ENCODE data around the gene SLC22A16. TPM values are rescaled to one million over a fixed set of nuclear protein-coding genes. Genes with fewer than 3 reads are reported as not detected.
A peak's percentile ranks its signal among the peaks of the same experiment; 100 is the strongest.

The SLC22A16 gene
- total RNA-seq, 1 donor: not detected

DNA sequence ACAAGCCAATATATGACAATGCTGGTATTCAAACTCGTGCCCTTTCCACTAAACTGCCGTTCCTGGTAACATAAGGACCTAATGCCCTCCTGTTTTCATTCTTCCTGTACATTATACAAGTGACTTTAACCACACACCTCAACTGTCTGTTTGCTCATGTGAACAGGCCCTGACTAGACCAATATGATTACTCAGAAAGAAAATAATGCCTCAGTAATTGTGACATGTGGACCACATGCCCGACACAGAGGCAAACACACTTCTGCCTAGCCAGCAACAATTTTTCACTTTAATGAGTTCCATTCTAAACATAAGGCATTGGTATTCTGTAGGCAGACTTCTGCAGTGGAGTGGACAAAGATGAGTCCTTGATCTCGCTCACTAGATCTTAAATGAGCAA lies 30.0 kb downstream of the SLC22A16 start:
- Histone ChIP-seq H3K27me3 (ENCODE audit: insufficient read depth, low read length) (no peaks in the 10 kb centered on the region), H3K4me3 (ENCODE audit: low read length) (no peak overlapping the region), H3K9me3 (ENCODE audit: low read depth, low read length) (no peaks in the 10 kb centered on the region), H3K4me1 (ENCODE audit: insufficient read depth, low read length) (peaks cover 27% of the 10 kb centered on the region)

DNA sequence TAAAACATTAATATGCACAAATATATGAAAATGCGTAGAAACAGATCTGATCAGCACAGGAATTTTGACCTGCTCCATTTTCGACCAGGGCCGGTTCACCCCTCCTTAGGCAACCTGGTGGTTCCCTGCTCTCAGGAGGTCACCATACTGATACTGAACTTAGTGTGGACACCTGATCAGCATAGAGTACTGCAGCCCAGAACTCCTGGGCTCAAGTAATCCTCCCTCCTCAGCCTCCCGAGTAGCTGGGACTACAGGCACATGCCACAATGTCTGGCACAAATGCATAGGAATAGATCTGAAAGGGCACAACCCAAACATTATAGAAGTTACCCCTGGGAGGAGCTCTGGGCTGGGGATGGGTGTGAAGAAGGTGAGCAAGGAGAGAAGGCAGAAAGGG lies 36.4 kb downstream of the SLC22A16 start:
- no peaks in the 10 kb centered on the region for H3K27me3 ChIP-seq (ENCODE audit: insufficient read depth, low read length)
- H3K9me3 ChIP-seq (ENCODE audit: low read depth, low read length): no peaks in the 10 kb centered on the region
- H3K4me3 ChIP-seq (ENCODE audit: low read length): no peak overlapping the region

DNA sequence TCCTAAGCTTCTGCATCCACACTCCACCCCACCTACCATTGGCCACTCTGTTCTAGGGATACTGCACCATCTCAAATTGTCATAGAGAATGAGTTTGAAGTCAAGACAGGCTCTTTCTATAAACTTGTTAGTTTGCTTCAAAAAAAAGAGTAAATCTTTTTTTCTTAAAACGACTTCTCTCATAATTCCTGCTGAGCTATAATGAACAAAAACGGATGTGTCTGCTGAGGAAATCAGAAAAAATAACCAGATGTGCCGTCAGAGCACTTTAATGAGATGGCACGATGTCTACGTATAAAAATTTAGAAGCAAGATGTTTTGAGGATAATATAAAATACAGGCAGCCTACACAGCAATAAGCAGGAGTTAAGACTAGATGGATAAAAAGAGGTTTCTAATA lies 37.1 kb downstream of the SLC22A16 start:
- H3K4me1 ChIP-seq (ENCODE audit: insufficient read depth, low read length): no peaks in the 10 kb centered on the region
- no peaks in the 10 kb centered on the region for H3K9me3 ChIP-seq (ENCODE audit: low read depth, low read length)
- no peaks in the 10 kb centered on the region for H3K27me3 ChIP-seq (ENCODE audit: insufficient read depth, low read length)
- H3K4me3 ChIP-seq (ENCODE audit: low read length): no peak overlapping the region

More for the DNA sequence above, 36.4 kb downstream of the SLC22A16 start:
- H3K4me1 ChIP-seq (ENCODE audit: insufficient read depth, low read length): peaks cover 6% of the 10 kb centered on the region

DNA sequence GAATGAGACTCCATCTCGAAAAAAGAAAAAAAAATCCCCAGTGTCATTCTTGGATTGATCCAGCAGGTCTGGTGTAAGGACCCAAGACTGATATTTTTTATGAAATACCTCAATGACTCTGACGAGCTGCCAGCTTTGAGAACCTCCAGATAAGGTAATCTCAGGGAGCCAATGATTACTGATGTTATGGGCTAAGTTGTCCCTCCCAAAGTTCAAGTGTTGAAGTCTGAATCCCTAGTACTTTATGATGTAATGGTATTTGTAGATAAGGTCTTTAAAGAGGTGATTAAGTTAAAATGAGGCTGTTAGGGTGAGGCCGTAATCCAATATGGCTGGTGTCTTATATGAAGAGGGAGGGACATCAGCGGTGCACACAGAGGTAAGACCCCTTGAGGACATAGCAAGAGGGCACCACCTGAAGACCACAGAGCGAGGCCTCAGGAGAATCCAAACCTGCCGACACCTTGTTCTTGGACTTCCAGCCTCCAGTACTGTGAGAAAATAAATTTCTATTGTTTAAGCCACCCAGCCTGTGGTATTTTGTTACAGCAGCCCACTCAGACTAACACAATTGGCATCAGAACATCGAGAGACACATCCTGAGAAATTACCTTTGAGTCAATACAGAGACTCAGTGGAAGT lies 41.3 kb downstream of the SLC22A16 start:
- Histone ChIP-seq H3K4me1 (ENCODE audit: insufficient read depth, low read length) (peaks cover 11% of the 10 kb centered on the region), H3K27me3 (ENCODE audit: insufficient read depth, low read length) (no peaks in the 10 kb centered on the region), H3K4me3 (ENCODE audit: low read length) (no peak overlapping the region), H3K9me3 (ENCODE audit: low read depth, low read length) (no peaks in the 10 kb centered on the region)

DNA sequence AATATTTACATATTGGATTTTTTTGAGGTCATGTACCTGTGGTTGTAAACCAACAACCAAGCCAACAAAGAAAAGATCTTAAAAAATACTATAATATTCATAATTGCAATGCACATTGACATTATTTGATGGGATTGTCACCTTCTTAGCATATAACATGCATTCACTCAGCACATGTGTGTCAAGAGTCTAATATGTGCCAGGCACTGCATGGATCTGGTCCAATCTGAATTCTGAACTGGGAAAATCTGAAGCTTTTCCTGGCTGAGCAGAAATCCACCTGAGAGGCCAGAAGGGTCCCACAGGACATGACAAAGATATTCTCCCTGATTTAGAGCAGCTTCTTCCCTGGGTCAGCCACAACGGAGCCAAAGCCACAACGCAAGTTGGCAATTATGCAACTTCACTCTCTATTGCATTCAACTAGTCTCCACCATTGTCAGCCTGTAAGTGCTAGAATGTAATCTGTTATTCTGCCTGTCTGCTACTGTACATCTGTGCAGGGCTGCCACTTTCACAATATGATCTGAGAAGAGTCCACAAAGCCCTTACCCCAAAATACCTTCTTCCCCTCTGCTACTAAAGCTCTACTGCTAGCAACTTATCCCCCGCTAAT lies 44.0 kb downstream of the SLC22A16 start:
- H3K27me3 ChIP-seq (ENCODE audit: insufficient read depth, low read length): no peaks in the 10 kb centered on the region
- no peak overlapping the region for H3K4me3 ChIP-seq (ENCODE audit: low read length)
- no peaks in the 10 kb centered on the region for H3K9me3 ChIP-seq (ENCODE audit: low read depth, low read length)
- H3K4me1 ChIP-seq (ENCODE audit: insufficient read depth, low read length): peaks cover 11% of the 10 kb centered on the region

DNA sequence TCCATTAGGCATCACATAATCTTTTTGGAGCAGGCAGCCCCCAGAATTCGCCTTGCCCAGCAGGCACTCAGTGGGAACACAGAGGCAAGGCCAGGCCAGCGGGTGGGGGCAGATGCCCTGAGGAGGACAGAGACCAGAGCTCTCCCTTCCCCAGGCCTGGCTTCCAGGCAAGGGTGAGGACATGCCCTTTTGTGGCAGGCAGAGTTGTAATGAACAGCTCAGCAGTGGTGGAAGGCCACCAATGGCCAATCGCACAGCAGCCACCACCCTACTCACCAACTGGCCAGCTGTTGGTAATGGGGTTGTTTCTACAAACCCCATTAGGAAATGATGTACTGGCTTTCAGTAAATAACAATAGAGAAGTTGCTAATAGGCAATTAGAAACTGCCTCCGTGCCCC lies 45.7 kb downstream of the SLC22A16 start:
- H3K4me3 ChIP-seq (ENCODE audit: low read length): no peak overlapping the region
- H3K27me3 ChIP-seq (ENCODE audit: insufficient read depth, low read length): no peaks in the 10 kb centered on the region
- peaks cover 11% of the 10 kb centered on the region for H3K4me1 ChIP-seq (ENCODE audit: insufficient read depth, low read length)
- H3K9me3 ChIP-seq (ENCODE audit: low read depth, low read length): no peaks in the 10 kb centered on the region

DNA sequence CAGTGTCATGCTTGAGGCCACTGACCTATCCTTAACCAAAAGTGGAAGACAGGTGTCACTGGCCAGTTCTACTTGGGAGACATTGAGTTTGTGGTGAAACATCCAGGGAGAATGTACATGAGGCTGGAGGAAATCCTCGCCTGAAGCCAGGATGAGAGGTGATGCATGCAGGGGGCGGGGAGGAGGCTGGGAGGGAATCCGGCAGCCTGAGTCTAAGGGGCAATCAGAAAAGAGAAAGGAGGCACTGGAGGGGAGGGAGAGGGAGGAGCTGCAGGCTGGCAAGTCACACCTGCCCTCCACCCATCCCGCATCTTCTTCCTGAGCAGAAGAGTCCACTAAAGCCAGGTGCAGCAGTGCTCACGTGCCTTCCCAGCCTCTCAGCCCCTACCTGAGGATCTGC lies 46.2 kb downstream of the SLC22A16 start:
- H3K4me3 ChIP-seq (ENCODE audit: low read length): no peak overlapping the region
- H3K27me3 ChIP-seq (ENCODE audit: insufficient read depth, low read length): no peaks in the 10 kb centered on the region
- peaks cover 11% of the 10 kb centered on the region for H3K4me1 ChIP-seq (ENCODE audit: insufficient read depth, low read length)
- H3K9me3 ChIP-seq (ENCODE audit: low read depth, low read length): no peaks in the 10 kb centered on the region

DNA sequence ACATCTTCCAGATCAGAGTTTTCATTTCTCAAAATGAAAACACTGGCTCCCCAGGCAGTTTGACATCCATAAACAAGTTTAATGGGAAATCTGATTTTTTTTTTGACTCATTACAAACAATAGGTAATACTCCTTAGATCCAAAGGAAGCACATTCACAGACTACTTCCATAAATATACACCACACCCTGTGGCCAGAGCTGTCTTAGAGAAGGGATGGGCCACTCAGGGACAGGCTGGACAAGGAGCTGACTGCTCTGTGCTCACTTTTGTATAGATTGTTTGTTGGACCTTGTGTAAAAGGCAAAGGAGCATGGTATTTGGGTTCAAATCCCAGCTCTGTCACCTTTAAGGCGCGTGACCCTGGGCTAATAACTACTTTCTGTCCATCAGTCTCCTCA lies 48.3 kb downstream of the SLC22A16 start:
- H3K4me3 ChIP-seq (ENCODE audit: low read length): no peak overlapping the region
- H3K9me3 ChIP-seq (ENCODE audit: low read depth, low read length): no peaks in the 10 kb centered on the region
- H3K4me1 ChIP-seq (ENCODE audit: insufficient read depth, low read length): peaks cover 9% of the 10 kb centered on the region
- H3K27me3 ChIP-seq (ENCODE audit: insufficient read depth, low read length): no peaks in the 10 kb centered on the region

DNA sequence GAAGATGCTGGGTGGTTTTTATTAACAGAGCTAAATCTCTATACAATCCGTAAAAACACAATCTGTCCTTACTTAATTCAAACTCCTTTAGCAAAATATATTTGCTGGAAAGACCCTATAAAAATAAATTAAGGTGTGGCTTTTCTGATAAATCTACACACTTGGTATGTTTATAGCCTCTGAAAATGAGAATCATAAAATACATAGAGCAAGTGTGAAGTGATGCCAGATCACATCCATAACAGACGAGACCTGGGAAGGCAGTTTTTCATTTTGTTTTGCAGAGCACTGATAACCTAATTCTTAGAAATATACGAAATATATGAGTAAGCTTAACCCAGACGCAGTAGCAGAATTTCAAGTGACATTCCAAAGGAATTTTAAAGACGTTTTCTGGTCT lies 50.6 kb downstream of the SLC22A16 start:
- Histone ChIP-seq H3K27me3 (ENCODE audit: insufficient read depth, low read length) (peaks cover 3% of the 10 kb centered on the region), H3K4me3 (ENCODE audit: low read length) (no peak overlapping the region), H3K9me3 (ENCODE audit: low read depth, low read length) (no peaks in the 10 kb centered on the region), H3K4me1 (ENCODE audit: insufficient read depth, low read length) (peaks cover 21% of the 10 kb centered on the region)

DNA sequence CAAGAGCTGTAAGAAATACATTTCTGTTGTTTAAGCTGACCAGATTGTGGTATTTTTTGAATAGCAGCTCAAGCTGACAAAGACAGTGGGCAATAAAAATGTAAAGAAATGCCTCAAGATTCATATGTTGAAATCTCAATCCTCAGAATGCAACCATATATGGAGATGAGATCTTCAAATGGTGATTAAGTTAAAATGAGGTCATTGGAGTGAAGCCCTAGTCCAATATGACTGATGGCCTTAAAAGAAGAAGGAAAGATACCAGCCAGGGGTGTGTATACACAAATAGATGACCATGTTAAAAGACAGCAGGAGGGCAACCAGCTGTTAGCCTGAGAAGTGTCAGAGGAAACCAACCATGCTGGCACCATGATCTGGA lies 54.0 kb downstream of the SLC22A16 start:
- H3K27me3 ChIP-seq (ENCODE audit: insufficient read depth, low read length): peaks cover 3% of the 10 kb centered on the region
- no peak overlapping the region for H3K4me3 ChIP-seq (ENCODE audit: low read length)
- H3K9me3 ChIP-seq (ENCODE audit: low read depth, low read length): no peaks in the 10 kb centered on the region
- H3K4me1 ChIP-seq (ENCODE audit: insufficient read depth, low read length): peaks cover 33% of the 10 kb centered on the region

DNA sequence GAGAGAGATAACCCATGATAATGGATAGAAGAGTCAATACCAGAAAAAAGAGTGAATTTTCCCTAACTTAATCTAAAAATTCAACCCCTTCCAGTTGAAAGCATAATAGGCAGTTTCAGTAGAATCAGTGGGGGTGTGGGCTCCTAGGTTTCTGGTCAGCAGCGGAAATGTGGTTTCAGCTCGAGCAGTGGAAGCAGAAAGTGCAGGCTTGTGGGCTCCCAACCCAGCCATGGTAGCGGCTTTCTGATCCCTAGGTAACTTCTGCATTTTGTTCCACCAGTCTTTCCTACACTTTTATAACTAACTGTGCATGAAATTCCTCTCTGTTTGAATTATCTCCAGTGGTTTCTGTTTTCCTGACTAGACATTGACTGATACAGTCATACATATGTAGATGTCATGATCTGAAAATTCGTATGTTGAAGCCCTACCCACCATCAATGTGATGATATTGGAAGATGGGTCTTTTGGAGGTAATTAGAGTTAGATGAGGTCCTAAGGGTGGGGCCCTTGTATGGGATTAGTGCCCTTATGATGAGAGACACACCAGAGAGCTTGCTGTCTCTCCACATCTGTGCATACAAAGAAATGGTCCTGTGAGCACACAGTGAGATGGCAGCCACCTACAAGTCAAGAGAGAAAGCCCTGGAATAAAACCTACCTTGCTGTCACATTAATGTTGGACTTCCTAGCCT lies 54.5 kb downstream of the SLC22A16 start:
- Histone ChIP-seq H3K27me3 (ENCODE audit: insufficient read depth, low read length) (peaks cover 3% of the 10 kb centered on the region), H3K9me3 (ENCODE audit: low read depth, low read length) (no peaks in the 10 kb centered on the region), H3K4me1 (ENCODE audit: insufficient read depth, low read length) (peaks cover 33% of the 10 kb centered on the region), H3K4me3 (ENCODE audit: low read length) (no peak overlapping the region)

DNA sequence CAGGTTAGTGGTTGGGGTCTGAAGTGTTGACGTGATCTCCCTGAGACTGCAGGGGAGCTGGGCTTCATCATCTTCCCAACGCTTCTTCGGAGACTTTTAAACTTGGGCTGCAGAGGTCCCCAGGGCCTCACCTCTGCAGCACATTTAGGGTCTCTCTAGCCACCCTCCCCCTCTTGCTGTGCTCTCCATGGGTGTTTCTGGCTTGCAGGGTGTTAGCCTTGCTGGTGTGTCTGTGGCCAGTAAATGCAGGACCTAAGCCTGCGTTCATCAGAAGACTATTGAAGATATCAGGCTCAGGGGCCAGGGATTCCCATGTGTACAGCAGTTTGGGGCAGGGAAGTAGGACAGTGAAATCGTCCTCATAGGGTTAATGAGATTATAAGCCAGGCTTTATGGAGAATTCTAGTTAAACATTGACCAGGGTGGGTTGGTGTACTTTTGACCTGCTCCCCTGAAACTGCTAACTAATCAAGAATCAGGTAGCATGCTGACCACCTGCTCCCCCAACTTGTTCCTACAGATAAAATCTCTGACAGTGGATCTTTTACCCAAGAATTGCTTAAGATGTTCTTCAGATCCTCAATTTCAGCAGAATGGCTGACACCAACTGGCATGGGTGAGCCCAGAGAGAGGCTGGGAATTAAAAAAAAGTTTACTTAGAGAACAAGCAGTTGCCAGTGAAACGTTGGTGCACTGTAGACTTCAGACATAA lies 57.2 kb downstream of the SLC22A16 start:
- Histone ChIP-seq H3K27me3 (ENCODE audit: insufficient read depth, low read length) (peaks cover 3% of the 10 kb centered on the region), H3K4me1 (ENCODE audit: insufficient read depth, low read length) (peaks cover 44% of the 10 kb centered on the region), H3K9me3 (ENCODE audit: low read depth, low read length) (no peaks in the 10 kb centered on the region), H3K4me3 (ENCODE audit: low read length) (no peak overlapping the region)

DNA sequence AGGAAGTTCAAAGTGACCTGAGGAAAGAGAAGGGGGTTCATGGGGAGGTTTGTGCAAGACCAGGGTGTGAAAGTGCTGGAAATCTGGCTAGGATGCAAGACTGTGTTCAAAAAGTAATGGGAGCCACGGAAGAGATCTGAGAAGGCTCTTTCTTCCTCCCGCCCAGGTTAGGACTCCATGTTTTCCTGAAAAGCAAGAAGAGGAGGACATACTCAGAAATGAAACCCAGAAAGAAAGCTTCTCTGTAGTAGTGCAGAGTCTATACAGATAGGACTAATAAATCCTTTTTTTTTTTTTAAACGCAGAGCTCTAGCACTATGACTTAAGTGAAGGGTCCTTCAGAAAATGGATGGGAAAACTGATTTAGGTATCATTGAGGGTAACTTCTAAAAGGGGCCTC lies 57.8 kb downstream of the SLC22A16 start:
- Histone ChIP-seq H3K4me1 (ENCODE audit: insufficient read depth, low read length) (peaks cover 44% of the 10 kb centered on the region), H3K27me3 (ENCODE audit: insufficient read depth, low read length) (peaks cover 3% of the 10 kb centered on the region), H3K4me3 (ENCODE audit: low read length) (no peak overlapping the region), H3K9me3 (ENCODE audit: low read depth, low read length) (no peaks in the 10 kb centered on the region)

DNA sequence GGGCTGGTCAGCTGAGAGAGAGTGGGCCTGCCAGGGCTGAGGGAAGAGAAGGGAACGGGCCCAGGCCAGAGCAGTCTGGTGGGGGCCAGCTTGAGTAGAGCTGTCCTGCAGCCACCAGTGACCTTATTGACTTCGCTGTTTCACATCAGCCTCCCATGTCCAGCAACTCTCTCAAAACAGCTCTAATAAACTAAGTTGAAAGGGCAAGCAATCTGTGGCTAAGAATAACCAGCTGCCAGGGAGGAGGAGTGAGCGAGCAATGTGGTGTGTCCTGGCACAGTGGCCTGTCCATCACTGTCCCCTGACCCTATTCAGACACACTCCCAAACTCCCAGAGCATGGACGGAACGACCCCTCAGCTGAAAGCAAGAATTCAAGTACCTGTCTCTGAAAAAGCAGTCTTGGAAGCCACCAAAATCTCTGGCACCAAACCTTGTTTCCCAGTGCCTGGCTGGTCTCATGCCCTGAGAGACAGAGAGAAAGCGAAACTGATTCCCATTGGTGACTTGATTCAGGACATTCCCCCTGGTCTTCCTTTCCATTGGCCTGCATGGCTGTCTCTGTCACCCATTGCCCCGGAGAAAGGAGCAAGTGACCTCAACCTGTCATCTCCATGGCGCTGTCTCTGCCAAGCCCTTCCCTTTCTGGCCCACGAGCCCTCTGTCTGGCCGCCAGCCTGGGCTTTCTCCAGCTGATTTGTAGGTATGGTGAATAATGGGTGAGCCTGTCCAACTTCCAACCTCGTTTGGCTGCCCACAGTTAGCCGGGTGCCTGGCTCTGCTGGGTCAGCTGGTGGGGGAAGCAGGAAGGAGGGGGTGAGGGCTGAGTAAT lies 61.1 kb downstream of the SLC22A16 start, which contains the start of gene DDO:
TSS of gene DDO (minus strand) at position 490 of the 831 bp plus-strand sequence. CDS start 2,113 bp downstream, outside the sequence.
- Histone ChIP-seq H3K27me3 (ENCODE audit: insufficient read depth, low read length) (no peaks in the 10 kb centered on the region), H3K4me1 (ENCODE audit: insufficient read depth, low read length) (peaks cover 19% of the 10 kb centered on the region), H3K9me3 (ENCODE audit: low read depth, low read length) (no peaks in the 10 kb centered on the region), H3K4me3 (ENCODE audit: low read length) (peak within 1 kb of the TSS; percentile 27)
